Spleen (tissue), 11 donors: ENCODE data around the gene SNX32. TPM values are rescaled to one million over a fixed set of nuclear protein-coding genes. Genes with fewer than 3 reads are reported as not detected.

ENCODE experiments used
- DNase-seq: peaks from one replicate; pipeline ENCODE4 v3.0.0-alpha.2; 2020
- H3K27ac ChIP-seq, 8 donors: fragments of 200-600 bp; sonication (generic) in 7 of 8; 1 replicate in 4 of 8; 2 replicates in 4 of 8; pipeline versions ENCODE4 v1.5.0 to v1.8.0; 2016 to 2021; ENCODE audit warnings: inconsistent platforms in 4 of 8, mild to moderate bottlenecking in 4 of 8, moderate library complexity in 1 of 8
- H3K27me3 ChIP-seq, 7 donors: fragments of 200-600 bp; sonication (generic) in 6 of 7; replicated peaks in 1 of 7; 1 replicate in 4 of 7; 2 replicates in 3 of 7; pipeline versions ENCODE4 v1.5.0 to v1.8.0; 2016 to 2021; ENCODE audit warnings: inconsistent platforms in 3 of 7, mild to moderate bottlenecking in 1 of 7
- H3K36me3 ChIP-seq, 6 donors: fragments of 200-600 bp; sonication (generic) in 5 of 6; 1 replicate in 4 of 6; 2 replicates in 2 of 6; pipeline versions ENCODE4 v1.5.0 to v1.8.0; 2016 to 2021; ENCODE audit warnings: inconsistent platforms in 2 of 6
- H3K4me1 ChIP-seq, 6 donors: fragments of 200-600 bp; sonication (generic) in 5 of 6; 1 replicate in 3 of 6; 2 replicates in 3 of 6; pipeline versions ENCODE4 v1.5.0 to v1.8.0; 2016 to 2021; ENCODE audit warnings: inconsistent platforms in 3 of 6
- H3K4me3 ChIP-seq, 8 donors: fragments of 200-600 bp; sonication (generic) in 7 of 8; 1 replicate in 4 of 8; 2 replicates in 4 of 8; pipeline versions ENCODE4 v1.5.0 to v1.8.0; 2016 to 2021; ENCODE audit warnings: inconsistent platforms in 4 of 8, mild to moderate bottlenecking in 4 of 8, moderate library complexity in 2 of 8
- H3K9me3 ChIP-seq, 8 donors: fragments of 200-600 bp; sonication (generic) in 7 of 8; 1 replicate in 4 of 8; 2 replicates in 4 of 8; pipeline versions ENCODE4 v1.5.0 to v1.8.0; 2016 to 2021; ENCODE audit warnings: inconsistent platforms in 4 of 8
- CTCF ChIP-seq, 11 experiments: fragments of 200-600 bp in 7 of 11; fragments of 450-650 bp in 4 of 11; sonication (generic) in 4 of 11; IDR thresholded peaks in 8 of 11; conservative IDR thresholded peaks in 3 of 11; 1 replicate in 7 of 11; 2 replicates in 4 of 11; pipeline versions ENCODE4 v1.4.0 to v1.8.0; 2016 to 2021; ENCODE audit warnings: antibody characterized with exemption in 11 of 11, inconsistent platforms in 4 of 11, mild to moderate bottlenecking in 1 of 11
- POLR2A ChIP-seq, 3 donors: fragments of 450-650 bp; IDR thresholded peaks; one replicate each; pipeline ENCODE4 v1.5.1; 2017; ENCODE audit warnings: antibody characterized with exemption in 3 of 3, mild to moderate bottlenecking in 1 of 3
- POLR2AphosphoS5 ChIP-seq, 3 donors: sonication (generic); formaldehyde crosslinking; IDR thresholded peaks; one replicate each; pipeline ENCODE4 v1.5.1; 2017; ENCODE audit warnings: antibody characterized with exemption in 3 of 3
- WGBS, 5 donors: extraction: QIAGEN DNeasy Blood & Tissue Kit in 3 of 5; methylation state at CpG; one replicate each; pipeline versions ENCODE4 v1.1.5 to v1.1.7; 2013 to 2018; 5-methylcytosine and 5-hydroxymethylcytosine counted together
- intact Hi-C: fragments of 100-400 bp; cut with DNase I; formaldehyde crosslinking; loops from one replicate; pipeline ENCODE4 v1.15.0; 2023; ENCODE audit warnings: low total_unique reads
- polyA plus RNA-seq, 3 donors: library from polyadenylated mRNA; stranded (reverse); fragments of 200-250 nt; gene quantifications; one replicate each; pipeline ENCODE4 v1.2.1, GENCODE V29; 2013
- total RNA-seq, 7 donors: library from RNA; depleted of rRNA in 3 of 7; stranded (reverse); fragments of >200 nt in 3 of 7; fragmentation: NEBNext Ultra II Directional in 4 of 7; extraction: Animal tissue kit (Norgen Biotek cat#: 25700) in 4 of 7; gene quantifications; one replicate each; pipeline versions ENCODE4 v1.1.0 to v1.2.1, GENCODE V29; 2016 to 2021
- donor health status: healthy with polysubstance abuse.
- donor health status: DM: no; HTN: no; CAD: no; lungs with moderate emphysema.
- donor health status: DM: no; HTN: no; CAD: no.
- donor health status: Bipolar disorder and iron deficiency.
- donor health status: healthy.
- donor health status: DM: no; HTN: no; CAD: no.
- donor health status: DM: yes; HTN: yes; CAD: no.

SNX32 gene
- total and polyA plus RNA-seq, 10 donors, result 0.22 to 1.5 (median 0.83) TPM; not detected in 2

GRCh38 chr11:65871811-65872548 lies 38.2 kb downstream of the SNX32 start:
- H3K4me1 ChIP-seq, result peaks cover 16 to 73% (median 46%) of the 10 kb centered on the region in 6 donors
- peaks cover 0 to 15% (median 5%) of the 10 kb centered on the region in 6 donors for H3K36me3 ChIP-seq
- 40 to 71% (median 60%) methylated on average over 13 to 26 of the region's 26 CpGs for WGBS, 5 donors
- intact Hi-C loops, result no loop called here
- H3K27me3 ChIP-seq, result peaks cover 0 to 11% (median 0%) of the 10 kb centered on the region in 7 donors
- TF ChIP-seq POLR2AphosphoS5 (IDR thresholded peaks at IDR 0.05) (peak in 2 of 3 donors; percentile 22 to 33), CTCF (IDR thresholded peaks at IDR 0.05 in 8 of 11, conservative IDR thresholded peaks at IDR 0.05 in 3 of 11) (no peak)
- DNase-seq, result no peak
- H3K27ac ChIP-seq, result peak overlapping the region; percentile 53 to 91 (median 83)
- no peaks in the 10 kb centered on the region for H3K9me3 ChIP-seq
- peak overlapping the region; percentile 18 to 77 (median 47) for H3K4me3 ChIP-seq

- intact Hi-C loops, result no loop called here
- Histone ChIP-seq H3K36me3 (peaks cover 0 to 8% (median 0%) of the 10 kb centered on the region in 6 donors), H3K9me3 (no peaks in the 10 kb centered on the region), H3K27me3 (peaks cover 0 to 11% (median 0%) of the 10 kb centered on the region in 7 donors), H3K4me1 (peaks cover 16 to 65% (median 45%) of the 10 kb centered on the region in 6 donors), H3K4me3 (peak within 1 kb of the TSS; percentile 30 to 77 (median 47)), H3K27ac (peak within 1 kb of the TSS; percentile 63 to 91 (median 83))
- DNase-seq, result peak; percentile 86
- peak in 1 of 3 donors; percentile 29 for TF ChIP-seq POLR2AphosphoS5 (IDR thresholded peaks at IDR 0.05)
- no peak for TF ChIP-seq POLR2A (IDR thresholded peaks at IDR 0.05)
- 0 to 5% (median 1%) methylated on average over 9 to 69 of the region's 69 CpGs for WGBS, 5 donors
These were observed 39.0 kb downstream of the SNX32 start, which contains the start of gene EFEMP2 for GRCh38 chr11:65872586-65873317. TSS of gene EFEMP2 (minus strand) at chr11:65872800. CDS start at chr11:65872354, 446 bp downstream.

- WGBS, 5 donors, result 5 to 10% (median 6%) methylated on average over 48 to 54 of the region's 54 CpGs
- Histone ChIP-seq H3K27me3 (peaks cover 0 to 11% (median 0%) of the 10 kb centered on the region in 7 donors), H3K36me3 (no peaks in the 10 kb centered on the region), H3K4me3 (peak overlapping the region; percentile 30 to 77 (median 47)), H3K4me1 (peaks cover 16 to 58% (median 45%) of the 10 kb centered on the region in 6 donors), H3K9me3 (no peaks in the 10 kb centered on the region), H3K27ac (peak overlapping the region; percentile 63 to 91 (median 83))
- DNase-seq, result peak; percentile 98
- intact Hi-C loops, result no loop called here
- TF ChIP-seq POLR2A (IDR thresholded peaks at IDR 0.05) (peak in 1 of 3 donors; percentile 43), POLR2AphosphoS5 (IDR thresholded peaks at IDR 0.05) (peak; percentile 94 to 98 (median 96)), CTCF (IDR thresholded peaks at IDR 0.05 in 8 of 11, conservative IDR thresholded peaks at IDR 0.05 in 3 of 11) (peak in 2 of 11 experiments; percentile 8 to 51)
These were observed 39.8 kb downstream of the SNX32 start for GRCh38 chr11:65873318-65874156.

- intact Hi-C loops, result no loop called here
- Histone ChIP-seq H3K9me3 (no peaks in the 10 kb centered on the region), H3K36me3 (peaks cover 0 to 35% (median 24%) of the 10 kb centered on the region in 6 donors), H3K27me3 (no peaks in the 10 kb centered on the region), H3K4me1 (peaks cover 1 to 49% (median 26%) of the 10 kb centered on the region in 6 donors), H3K27ac (peak within 1 kb of the TSS in 5 of 8 donors; percentile 33 to 79 (median 65)), H3K4me3 (peak within 1 kb of the TSS in 6 of 8 donors; percentile 3 to 58 (median 28))
- TF ChIP-seq CTCF (IDR thresholded peaks at IDR 0.05 in 8 of 11, conservative IDR thresholded peaks at IDR 0.05 in 3 of 11) (no peak), POLR2AphosphoS5 (IDR thresholded peaks at IDR 0.05) (peak; percentile 59 to 78 (median 64))
- WGBS, 5 donors, result 6 to 34% (median 19%) methylated on average over 6 to 7 of the region's 7 CpGs
- peak; percentile 86 for DNase-seq
These were observed 45.9 kb downstream of the SNX32 start, which contains the start of gene CTSW for GRCh38 chr11:65879617-65880016. TSS of gene CTSW (plus strand) at chr11:65879837. CDS start at chr11:65879855, 18 bp downstream.
